Measurements from ENCODE around the gene GLDC. TPM values are rescaled to one million over a fixed set of nuclear protein-coding genes. Genes with fewer than 3 reads are reported as not detected.

GLDC gene
- total RNA-seq, 1 donor from 2014 or later = not detected

- TF ChIP-seq, protein P1, sequence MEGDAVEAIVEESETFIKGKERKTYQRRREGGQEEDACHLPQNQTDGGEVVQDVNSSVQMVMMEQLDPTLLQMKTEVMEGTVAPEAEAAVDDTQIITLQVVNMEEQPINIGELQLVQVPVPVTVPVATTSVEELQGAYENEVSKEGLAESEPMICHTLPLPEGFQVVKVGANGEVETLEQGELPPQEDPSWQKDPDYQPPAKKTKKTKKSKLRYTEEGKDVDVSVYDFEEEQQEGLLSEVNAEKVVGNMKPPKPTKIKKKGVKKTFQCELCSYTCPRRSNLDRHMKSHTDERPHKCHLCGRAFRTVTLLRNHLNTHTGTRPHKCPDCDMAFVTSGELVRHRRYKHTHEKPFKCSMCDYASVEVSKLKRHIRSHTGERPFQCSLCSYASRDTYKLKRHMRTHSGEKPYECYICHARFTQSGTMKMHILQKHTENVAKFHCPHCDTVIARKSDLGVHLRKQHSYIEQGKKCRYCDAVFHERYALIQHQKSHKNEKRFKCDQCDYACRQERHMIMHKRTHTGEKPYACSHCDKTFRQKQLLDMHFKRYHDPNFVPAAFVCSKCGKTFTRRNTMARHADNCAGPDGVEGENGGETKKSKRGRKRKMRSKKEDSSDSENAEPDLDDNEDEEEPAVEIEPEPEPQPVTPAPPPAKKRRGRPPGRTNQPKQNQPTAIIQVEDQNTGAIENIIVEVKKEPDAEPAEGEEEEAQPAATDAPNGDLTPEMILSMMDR (IDR thresholded peaks at IDR 0.05; ENCODE audit: borderline replicate concordance) = no peak
- no peak overlapping the region for H3K27ac ChIP-seq (replicated peaks)
- H3K4me1 ChIP-seq = no peaks in the 10 kb centered on the region
- H3K27me3 ChIP-seq (ENCODE audit: low read depth) = peaks cover 19% of the 10 kb centered on the region
- H3K36me3 ChIP-seq = no peaks in the 10 kb centered on the region
- DNase-seq = no peak
- H3K4me3 ChIP-seq = no peak overlapping the region
- intact Hi-C loops (cut with micrococcal nuclease) = no loop called here
- no peaks in the 10 kb centered on the region for H3K9me3 ChIP-seq (replicated peaks)
Observed at GRCh38 chr9:6671416-6671815, 25.9 kb upstream of the GLDC start.

DNA sequence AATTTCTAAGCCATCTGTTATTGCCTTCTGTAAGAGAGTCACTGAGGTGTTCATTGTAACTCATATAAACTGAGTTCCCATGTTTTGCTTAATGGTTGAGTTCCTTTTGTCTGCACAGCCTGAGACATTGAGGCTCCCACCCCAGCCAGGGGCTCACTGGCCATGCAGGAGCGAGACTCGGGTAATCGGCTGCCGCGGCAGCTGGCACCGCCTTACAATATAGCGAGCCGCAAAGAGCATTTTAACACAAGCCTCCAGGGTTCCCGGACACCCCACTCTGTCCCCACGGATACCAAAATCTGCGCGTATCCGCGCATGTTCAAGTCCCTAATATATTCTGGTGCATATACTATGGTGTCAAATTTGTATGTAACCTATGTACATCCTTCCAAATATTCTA lies 24.4 kb upstream of the GLDC start:
- Histone ChIP-seq H3K36me3 (no peaks in the 10 kb centered on the region), H3K27ac (replicated peaks) (no peak overlapping the region), H3K27me3 (ENCODE audit: low read depth) (peaks cover 19% of the 10 kb centered on the region), H3K4me3 (no peak overlapping the region), H3K9me3 (replicated peaks) (no peaks in the 10 kb centered on the region), H3K4me1 (no peaks in the 10 kb centered on the region)
- no peak for DNase-seq
- intact Hi-C loops (cut with micrococcal nuclease) = no loop called here
- TF ChIP-seq, protein P1 (IDR thresholded peaks at IDR 0.05; ENCODE audit: borderline replicate concordance) = no peak

GRCh38 chr9:6667633-6668280 lies 22.2 kb upstream of the GLDC start:
- Histone ChIP-seq H3K27ac (replicated peaks) (no peak overlapping the region), H3K9me3 (replicated peaks) (no peaks in the 10 kb centered on the region), H3K4me3 (no peak overlapping the region), H3K27me3 (ENCODE audit: low read depth) (peaks cover 19% of the 10 kb centered on the region), H3K36me3 (no peaks in the 10 kb centered on the region), H3K4me1 (no peaks in the 10 kb centered on the region)
- DNase-seq = no peak
- intact Hi-C loops (cut with micrococcal nuclease) = no loop called here
- TF ChIP-seq, protein P1 (IDR thresholded peaks at IDR 0.05; ENCODE audit: borderline replicate concordance) = peak; percentile 58

DNA sequence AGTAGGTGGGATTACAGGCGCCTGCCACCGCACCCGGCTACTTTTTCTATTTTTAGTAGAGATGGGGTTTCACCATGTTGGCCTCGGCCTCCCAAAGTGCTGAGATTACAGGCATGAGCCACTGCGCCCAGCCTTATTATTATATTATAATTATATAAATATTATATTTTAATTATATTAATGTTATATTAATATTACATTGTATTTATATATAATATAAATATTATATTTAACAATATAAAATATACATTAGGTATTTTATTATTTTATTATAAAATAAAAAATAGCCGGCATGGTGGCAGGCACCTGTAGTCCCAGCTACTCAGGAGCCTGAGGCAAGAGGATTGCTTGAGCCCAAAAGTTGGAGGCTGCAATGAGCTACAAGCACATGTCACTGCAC lies 21.6 kb upstream of the GLDC start:
- intact Hi-C loops (cut with micrococcal nuclease) = no loop called here
- peaks cover 19% of the 10 kb centered on the region for H3K27me3 ChIP-seq (ENCODE audit: low read depth)
- no peaks in the 10 kb centered on the region for H3K9me3 ChIP-seq (replicated peaks)
- no peak overlapping the region for H3K27ac ChIP-seq (replicated peaks)
- DNase-seq = no peak
- no peak overlapping the region for H3K4me3 ChIP-seq
- TF ChIP-seq, protein P1 (IDR thresholded peaks at IDR 0.05; ENCODE audit: borderline replicate concordance) = no peak
- no peaks in the 10 kb centered on the region for H3K4me1 ChIP-seq
- no peaks in the 10 kb centered on the region for H3K36me3 ChIP-seq

GRCh38 chr9:6665628-6666027 lies 20.1 kb upstream of the GLDC start:
- TF ChIP-seq, protein P1 (IDR thresholded peaks at IDR 0.05; ENCODE audit: borderline replicate concordance) = no peak
- no peaks in the 10 kb centered on the region for H3K36me3 ChIP-seq
- no peak overlapping the region for H3K27ac ChIP-seq (replicated peaks)
- H3K4me3 ChIP-seq = no peak overlapping the region
- DNase-seq = no peak
- H3K27me3 ChIP-seq (ENCODE audit: low read depth) = peaks cover 11% of the 10 kb centered on the region
- intact Hi-C loops (cut with micrococcal nuclease) = no loop called here
- H3K4me1 ChIP-seq = no peaks in the 10 kb centered on the region
- no peaks in the 10 kb centered on the region for H3K9me3 ChIP-seq (replicated peaks)
